GM12874 (cell line): ENCODE results near the gene KYNU.

Experiments
- TF ChIP-seq, protein P1 (sequence below): IDR thresholded peaks from 2 replicates; pipeline ENCODE4 v1.5.1; 2011; ENCODE audit warnings: low read depth, mild to moderate bottlenecking, control low read depth, low read length, moderate library complexity; ENCODE audit not compliant: insufficient read depth

KYNU gene

DNA sequence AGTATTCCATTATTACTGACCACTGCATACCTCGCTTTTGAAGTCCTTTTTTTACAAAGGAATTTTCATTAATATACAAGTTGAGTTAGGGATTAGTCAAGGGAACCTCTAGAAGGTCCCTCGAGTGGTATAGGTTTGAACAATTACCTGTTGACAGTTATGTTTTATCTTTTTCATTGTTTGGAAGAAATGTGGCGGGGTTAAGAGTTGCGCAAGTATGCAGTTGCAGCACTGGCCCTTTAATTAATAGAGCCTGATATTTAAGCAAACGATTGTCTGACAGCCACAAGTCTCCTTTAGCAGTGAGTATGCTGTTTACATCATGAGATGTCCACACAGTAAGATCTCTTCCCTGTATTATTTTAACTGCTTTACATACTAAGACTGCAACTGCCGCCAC is 24.3 kb downstream of the KYNU start:
- TF ChIP-seq, protein P1, sequence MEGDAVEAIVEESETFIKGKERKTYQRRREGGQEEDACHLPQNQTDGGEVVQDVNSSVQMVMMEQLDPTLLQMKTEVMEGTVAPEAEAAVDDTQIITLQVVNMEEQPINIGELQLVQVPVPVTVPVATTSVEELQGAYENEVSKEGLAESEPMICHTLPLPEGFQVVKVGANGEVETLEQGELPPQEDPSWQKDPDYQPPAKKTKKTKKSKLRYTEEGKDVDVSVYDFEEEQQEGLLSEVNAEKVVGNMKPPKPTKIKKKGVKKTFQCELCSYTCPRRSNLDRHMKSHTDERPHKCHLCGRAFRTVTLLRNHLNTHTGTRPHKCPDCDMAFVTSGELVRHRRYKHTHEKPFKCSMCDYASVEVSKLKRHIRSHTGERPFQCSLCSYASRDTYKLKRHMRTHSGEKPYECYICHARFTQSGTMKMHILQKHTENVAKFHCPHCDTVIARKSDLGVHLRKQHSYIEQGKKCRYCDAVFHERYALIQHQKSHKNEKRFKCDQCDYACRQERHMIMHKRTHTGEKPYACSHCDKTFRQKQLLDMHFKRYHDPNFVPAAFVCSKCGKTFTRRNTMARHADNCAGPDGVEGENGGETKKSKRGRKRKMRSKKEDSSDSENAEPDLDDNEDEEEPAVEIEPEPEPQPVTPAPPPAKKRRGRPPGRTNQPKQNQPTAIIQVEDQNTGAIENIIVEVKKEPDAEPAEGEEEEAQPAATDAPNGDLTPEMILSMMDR = no peak

DNA sequence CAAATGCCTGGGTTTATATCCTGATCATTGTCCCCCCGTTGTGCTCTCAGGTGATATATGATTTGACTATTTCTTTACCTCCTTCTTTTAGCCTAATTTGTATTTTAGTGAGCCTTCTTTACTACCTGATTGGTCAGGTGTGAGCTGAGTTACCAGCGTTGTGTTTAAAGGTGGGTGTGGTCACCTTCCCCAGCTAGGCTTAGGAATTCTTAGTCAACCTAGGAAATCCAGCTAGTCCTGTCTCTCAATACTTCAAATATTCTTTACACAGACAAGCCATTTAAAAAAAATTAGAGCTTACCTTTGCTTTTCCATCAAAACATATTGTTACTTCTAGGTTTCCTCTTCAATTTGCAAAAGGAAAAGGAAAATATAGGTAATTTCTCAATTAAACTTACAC is 30.2 kb downstream of the KYNU start:
- TF ChIP-seq, protein P1 = no peak

DNA sequence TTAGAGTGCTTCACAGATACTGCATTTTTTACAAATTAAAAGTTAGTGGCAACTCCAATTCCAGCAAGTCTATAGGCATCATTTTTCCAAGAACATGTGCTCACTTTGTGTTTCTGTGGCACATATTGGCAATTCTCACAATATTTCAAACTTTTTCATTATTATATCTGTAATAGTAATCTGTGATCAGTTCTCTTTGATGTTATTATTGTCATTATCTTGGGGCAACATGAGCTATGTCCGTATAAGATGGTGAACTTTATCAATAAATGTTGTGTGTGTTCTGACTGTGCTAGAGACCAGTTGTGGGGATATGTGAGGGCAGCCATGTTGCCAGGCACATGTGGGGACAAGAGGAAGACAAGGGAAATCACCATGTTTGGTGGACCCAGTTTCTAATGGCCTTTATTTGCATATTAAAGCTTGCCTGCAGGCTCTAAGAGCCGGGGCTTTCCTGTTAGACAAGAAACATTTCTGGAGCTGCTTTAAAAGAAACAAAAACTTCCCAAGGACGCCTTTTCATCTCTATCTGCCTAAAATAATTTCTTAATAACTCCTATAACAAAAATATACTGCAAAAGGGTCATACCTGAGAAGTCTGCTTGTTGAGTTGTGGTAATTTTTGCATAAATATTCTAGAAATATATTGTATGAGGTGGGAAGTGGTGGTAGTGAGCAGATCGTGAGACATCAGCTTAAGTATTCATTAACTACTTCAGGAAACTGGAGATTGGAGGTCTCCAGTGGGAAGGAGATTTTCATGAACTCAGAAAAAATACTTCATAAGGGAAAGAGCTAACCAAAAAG is 37.2 kb downstream of the KYNU start:
- TF ChIP-seq, protein P1 = no peak

DNA sequence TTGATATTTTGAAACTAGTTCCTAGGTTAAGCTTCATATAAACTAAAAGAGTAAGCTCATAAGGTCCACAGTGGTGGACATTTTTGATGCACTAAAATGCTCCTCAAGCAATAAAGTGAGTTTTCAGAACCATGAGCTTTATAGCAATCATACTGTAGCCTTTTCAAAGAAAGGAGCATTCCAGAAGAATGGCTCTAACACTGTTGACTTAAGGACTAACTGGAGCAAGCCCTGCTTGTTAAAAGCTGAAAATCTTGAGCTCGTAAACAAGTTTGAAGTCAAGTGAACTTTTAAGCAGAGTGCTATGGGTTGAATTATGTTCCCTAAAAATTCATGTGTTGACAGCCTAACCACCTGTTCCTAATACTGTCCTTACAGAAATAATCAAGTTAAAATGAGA is 38.0 kb downstream of the KYNU start:
- TF ChIP-seq, protein P1 = no peak

DNA sequence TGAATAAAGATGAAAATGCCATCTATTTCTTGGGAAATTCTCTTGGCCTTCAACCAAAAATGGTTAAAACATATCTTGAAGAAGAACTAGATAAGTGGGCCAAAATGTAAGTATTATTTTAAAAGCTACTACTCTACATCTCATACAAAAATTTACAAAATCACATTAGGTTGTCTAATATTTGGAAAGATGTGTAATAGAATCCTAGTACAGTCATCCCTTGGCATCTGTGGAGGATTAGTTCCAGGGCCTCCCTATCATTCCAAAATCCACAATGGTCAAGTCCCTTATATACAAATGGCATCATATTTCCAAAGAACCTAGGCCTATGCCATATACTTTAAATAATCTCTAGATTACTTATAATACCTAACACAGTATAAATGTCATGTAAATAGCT is 41.2 kb downstream of the KYNU start:
- TF ChIP-seq, protein P1 = no peak

DNA sequence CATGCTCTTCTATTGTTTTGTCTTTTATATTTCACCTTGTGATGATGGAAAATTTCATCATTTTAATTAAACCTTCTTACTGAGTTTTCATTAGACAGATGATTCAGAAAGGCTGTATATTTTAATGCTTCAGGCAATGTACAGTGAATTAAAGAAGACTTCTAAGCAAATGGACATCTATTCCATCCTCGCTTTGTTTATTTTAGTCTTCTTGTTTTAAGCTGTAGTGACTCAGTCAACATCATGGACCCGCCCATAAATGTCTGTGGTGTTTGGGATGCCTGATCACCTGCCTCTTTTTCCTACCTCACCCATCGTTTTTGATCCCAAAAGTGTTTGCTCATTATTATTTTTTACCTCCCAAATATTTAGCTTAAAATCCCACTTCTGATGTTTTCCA is 43.1 kb downstream of the KYNU start:
- TF ChIP-seq, protein P1 = no peak

DNA sequence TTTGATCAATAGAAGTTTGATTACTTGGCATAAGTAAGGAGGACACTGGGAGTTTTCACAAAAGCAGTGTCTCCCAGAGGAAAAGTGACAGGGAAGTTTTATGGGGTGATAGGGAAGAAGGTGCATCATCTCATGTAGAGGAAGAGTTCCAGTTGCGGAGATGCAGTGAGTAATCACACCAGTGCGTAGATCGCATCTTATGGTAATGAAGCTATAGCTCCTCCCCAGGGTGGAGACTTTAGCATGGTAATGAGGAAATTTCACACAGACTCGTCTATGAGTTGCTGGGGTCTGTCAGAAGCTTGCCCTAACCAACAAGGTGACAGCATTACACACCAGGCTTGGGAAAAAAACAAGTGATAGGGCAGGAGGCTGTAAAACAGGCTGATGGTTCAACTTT is 49.0 kb downstream of the KYNU start:
- TF ChIP-seq, protein P1 = no peak
